ENCODE data around the gene LAX1.
"Not testable (repeated sequence)": the region's sequence is repeated elsewhere in the genome, so short reads cannot be mapped to it uniquely, and the experiment has no call there.

The LAX1 gene

GRCh38 chr1:203760506-203760905 lies 4.5 kb upstream of the LAX1 start:
- H3K27ac ChIP-seq, result no peak overlapping the region
- TF ChIP-seq ZFX (IDR thresholded peaks at IDR 0.05) (no peak), CTCF (conservative IDR thresholded peaks at IDR 0.05) (no peak)

- not testable (repeated sequence) for H3K27ac ChIP-seq
These were observed 3.0 kb upstream of the LAX1 start for GRCh38 chr1:203761958-203762357.

GRCh38 chr1:203763505-203763904 lies 1.5 kb upstream of the LAX1 start:
- no peak overlapping the region for H3K27ac ChIP-seq
- TF ChIP-seq ZFX (IDR thresholded peaks at IDR 0.05) (no peak), CTCF (conservative IDR thresholded peaks at IDR 0.05) (no peak)

- H3K27ac ChIP-seq, result no peak overlapping the region
- TF ChIP-seq ZFX (IDR thresholded peaks at IDR 0.05) (no peak), CTCF (conservative IDR thresholded peaks at IDR 0.05) (no peak)
These were observed 616 bp upstream of the LAX1 start for GRCh38 chr1:203764105-203765028.

- TF ChIP-seq ZFX (IDR thresholded peaks at IDR 0.05), result no peak
- no peak for TF ChIP-seq CTCF (conservative IDR thresholded peaks at IDR 0.05)
- no peak overlapping the region for H3K27ac ChIP-seq
These were observed 3.3 kb downstream of the LAX1 start for GRCh38 chr1:203768256-203768655.

- no peak for TF ChIP-seq CTCF (conservative IDR thresholded peaks at IDR 0.05)
- TF ChIP-seq ZFX (IDR thresholded peaks at IDR 0.05), result no peak
- no peak overlapping the region for H3K27ac ChIP-seq
These were observed 4.7 kb downstream of the LAX1 start for GRCh38 chr1:203769505-203770343.

GRCh38 chr1:203771901-203772301 lies 6.9 kb downstream of the LAX1 start:
- H3K27ac ChIP-seq, result no peak overlapping the region
- no peak for TF ChIP-seq CTCF (conservative IDR thresholded peaks at IDR 0.05)
- no peak for TF ChIP-seq ZFX (IDR thresholded peaks at IDR 0.05)

Measured in C4-2B (cell line).